OCI-M2 (cell line): ENCODE data around the gene CIPC.

Experiments used
- DNase-seq: peaks from one replicate; lab custom pipeline; 2025; ENCODE audit not compliant: unreplicated experiment; lab: John Stamatoyannopoulos, UW

The CIPC gene

DNA sequence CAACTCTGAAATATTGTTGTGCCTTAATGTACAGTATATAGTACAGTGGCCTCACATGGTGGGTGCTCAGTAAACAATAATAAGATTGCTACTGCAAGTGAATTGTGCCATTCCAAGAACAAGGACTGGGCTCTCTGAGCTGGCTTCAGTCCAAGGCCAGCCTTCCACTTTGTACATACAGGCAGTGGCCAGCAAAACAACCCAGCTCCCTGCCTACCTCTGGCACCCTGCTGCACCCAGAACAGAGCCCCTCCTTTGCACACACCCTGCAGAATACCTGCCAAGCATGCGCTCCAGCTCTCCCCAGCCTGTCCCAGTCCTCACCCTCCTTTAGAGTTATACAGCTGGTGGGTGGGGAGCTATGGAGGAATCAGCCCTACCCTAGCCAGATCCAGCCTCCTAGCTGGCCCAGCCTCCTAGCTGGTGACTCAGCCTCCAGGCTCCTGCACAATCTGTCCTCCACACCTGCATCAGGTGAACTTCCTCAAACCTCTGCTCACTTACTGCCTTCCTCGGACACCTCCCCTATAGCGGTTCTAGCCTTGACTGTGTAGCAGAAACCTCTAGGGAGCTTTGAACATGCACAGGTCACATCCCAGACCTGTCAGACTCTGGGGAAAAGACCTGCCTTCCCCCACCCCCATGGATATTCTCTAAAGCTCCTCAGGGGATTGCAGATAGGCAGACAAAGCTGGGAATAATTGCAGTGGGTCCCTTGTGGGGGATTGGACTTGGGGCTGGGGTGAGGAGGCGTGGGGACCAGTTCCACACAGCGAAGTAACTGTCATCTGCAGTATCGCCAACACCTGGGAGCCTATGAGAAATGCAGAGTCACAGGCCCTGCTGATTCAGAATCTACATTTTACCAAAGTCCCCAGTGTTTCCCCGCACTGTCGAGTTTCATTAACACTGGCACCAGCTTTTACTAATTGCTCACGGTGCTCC is 25.6 kb downstream of the CIPC start:
- DNase-seq = no peak

DNA sequence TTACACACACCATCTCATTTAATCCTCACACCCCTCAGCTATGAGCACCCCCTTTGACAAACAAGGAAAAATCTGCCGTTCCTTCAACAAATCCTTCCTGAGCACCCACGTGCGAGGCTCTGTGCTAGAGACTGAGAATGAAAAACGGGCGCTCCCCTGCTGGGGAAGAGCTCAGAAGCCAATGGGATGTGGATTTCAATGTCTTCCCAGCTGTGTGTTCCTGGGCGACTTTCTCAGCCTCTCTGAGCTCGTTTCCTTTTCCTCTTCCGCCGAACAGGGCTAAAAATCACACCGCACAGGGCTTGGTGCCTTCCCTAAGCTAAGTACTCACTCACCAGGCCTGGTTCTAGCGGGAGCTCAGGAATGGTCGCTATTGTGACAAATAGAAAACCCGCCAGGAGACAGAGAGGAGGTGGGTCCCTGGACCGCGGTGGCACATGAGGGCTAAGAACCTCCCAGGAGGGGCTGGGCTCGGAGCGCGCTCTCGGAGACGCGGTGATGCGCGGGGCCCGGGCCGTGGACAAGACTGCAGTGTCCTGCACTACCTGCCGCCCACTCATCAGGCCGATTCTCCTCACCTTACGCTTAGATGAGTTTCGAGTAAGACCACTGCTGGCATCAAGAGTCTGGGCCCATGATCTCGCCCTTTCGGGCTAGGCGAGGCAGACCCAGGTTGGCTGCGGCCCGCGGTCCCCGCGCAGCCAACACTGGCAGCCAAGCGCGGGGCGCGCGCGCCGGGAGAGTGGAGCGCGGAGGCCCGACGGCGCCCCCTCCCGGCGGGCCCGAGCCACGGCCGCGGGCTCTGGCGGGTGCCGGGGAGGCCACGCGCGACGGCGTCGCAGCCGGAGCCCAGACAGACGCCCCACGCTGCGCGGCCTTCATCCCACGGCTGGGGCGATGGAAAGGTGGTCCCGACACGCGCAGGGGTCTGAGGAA is 26.6 kb downstream of the CIPC start:
- DNase-seq = no peak

DNA sequence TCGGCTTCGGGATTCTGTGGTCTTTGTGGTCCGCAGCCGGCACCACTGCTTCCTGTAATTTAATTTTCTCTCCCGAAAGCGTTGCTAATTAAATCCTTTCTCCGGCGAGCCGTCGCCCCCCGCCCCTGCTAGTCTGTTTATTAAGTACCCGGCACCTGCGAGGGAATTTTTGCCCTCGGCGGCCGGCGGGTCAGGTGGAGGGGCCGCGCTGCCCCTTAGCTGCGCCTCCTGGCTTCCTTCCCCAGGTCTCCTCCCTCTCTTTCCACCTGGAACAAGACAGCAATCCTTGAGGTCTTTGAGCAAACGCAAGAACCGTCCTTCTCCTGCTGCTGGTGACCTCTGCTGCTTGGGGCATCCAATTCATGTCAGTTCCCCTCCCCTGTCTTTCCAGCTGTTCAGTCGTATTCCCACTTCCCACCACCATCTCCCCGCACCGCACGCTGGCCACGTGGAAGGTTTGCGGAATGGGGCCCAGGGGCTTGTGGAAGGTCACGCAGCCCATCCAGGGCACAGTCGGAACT is 27.3 kb downstream of the CIPC start:
- DNase-seq = no peak

DNA sequence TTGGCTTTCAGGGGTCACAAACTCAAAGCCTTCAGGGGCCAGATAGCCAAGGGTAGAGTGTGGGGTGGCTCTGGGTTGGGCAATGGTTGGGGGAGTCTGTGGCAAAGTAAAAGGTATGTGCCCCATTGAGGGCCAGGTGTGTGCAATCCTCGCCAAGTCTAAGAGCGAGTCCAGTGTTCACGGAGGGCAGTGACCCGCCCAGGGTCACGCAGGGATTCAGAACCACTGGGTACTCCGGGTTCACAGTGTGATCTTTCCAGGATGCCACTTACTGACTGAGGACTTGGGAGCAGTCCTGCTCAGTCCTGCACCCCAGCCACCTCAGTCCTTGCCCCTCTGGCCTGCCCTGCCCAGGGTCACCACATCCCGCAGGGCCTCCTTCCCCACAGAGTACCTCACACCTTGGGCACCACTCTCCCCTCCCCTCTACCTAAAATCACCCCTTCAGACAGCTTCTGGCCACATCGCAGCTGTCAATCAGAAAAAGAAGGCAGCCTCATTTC is 27.8 kb downstream of the CIPC start:
- no peak for DNase-seq

DNA sequence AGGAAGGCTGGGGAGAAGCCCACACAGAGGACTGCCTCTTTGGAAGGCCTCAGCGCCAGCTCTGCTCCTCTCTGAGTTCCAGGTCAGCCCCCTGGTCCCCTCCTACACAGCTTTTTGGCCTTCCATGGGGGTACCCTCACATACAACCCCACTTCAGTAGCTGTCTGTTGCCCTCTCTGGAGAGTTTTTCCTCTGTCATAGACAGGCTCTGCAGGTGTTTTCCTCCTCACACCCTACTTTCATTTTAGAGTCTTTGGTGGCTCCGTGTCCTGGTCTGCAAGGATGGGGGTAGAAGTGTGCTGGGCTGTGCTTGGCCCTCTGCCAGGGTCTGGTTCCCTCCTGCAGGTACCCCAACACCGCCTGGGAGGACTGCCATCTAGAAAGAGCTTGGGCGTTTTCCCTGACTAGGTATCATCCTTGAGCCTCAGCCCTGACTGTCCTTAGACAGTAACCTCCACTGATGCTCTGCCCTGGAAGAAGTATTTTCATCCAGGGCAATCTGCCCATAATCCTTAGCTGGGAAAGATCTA is 28.5 kb downstream of the CIPC start:
- DNase-seq = no peak

DNA sequence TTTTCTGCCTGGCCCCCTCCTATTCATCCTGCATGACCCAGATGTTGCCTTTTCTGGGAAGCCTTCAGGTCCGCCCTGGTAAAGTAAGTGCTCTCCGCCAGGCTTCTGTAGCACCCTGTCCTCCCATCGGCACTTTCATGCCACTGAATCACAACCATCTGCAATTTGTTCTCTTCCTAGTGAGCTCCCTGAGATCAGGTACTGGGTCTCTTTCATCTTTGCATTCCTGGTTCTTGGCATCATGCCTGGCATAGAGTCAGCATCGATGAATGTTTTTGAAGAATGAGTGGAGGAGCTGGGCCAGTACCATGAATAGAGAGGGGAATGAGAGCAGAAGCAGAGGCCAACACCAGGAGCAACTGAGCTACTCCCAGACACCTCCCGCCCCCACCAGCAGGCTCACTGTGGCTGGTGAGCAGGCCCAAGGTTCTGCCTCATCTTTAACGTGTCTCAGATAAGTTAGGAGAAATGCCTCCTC is 30.4 kb downstream of the CIPC start:
- no peak for DNase-seq

DNA sequence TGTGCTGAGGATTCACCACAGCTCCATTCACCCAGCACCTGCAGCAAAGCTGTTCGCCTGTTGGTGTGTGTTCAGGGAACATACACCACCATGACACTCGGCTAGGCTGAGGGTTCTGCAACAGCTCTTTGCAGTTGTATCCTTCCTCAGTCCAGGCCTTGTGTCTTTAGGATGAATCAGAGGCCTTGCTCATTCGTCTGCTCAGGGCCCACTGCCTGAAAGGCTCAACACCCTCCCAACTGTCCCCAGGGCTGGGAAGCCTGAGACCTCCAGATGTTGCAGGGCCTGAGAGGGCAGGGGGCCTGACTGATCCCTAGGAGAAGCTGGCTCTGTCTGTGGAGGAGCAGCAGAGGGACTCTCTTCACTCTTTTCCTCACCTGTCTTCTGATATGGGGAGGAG is 32.3 kb downstream of the CIPC start:
- no peak for DNase-seq

DNA sequence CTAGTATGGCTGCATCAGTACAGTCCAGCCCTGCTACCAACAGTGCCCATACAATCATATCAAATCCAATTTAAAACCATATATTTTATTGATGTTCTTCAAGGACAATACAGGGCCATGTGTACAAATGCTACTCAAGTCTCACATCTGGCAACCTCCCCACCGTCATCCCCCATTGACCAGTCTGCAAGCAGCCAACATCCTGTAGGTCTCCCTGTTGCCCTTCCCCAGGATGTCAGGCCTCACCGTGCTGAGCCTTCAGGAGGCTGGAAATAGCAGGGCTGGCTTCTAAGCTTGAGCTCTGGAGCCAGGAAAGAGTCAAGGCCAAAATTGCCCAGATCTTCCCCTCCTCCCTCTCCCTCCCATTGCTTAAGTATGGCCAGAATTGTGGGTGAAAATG is 33.1 kb downstream of the CIPC start:
- no peak for DNase-seq

DNA sequence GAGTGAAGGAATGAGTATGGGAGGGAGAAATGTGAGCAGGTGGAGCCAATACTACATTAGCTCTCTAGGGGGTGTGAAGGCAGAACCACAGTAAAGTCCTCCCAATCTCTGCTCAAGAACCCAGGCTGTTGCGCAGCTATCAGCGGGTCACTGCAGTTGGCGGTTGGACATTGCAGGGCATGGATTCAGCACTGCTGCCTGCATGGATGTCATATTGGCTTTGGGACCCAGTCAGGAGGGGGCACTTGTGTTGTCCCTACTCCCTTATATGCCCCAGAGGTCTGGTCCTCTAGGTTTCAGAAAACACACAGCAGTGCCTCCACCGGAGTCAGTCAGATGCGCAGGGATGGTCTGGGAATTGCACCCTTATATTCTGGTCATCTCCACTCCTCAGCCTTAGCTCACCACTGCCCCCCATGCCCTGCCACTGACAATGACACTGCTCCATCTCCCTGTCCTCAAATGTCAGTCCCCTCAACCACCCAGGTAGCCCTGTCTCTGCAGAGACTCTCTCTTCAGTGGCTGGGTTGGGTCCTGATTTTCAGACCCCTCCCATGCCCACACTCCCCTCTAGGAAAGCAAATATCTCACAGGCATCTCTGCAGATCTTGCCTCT is 33.9 kb downstream of the CIPC start:
- DNase-seq = no peak

DNA sequence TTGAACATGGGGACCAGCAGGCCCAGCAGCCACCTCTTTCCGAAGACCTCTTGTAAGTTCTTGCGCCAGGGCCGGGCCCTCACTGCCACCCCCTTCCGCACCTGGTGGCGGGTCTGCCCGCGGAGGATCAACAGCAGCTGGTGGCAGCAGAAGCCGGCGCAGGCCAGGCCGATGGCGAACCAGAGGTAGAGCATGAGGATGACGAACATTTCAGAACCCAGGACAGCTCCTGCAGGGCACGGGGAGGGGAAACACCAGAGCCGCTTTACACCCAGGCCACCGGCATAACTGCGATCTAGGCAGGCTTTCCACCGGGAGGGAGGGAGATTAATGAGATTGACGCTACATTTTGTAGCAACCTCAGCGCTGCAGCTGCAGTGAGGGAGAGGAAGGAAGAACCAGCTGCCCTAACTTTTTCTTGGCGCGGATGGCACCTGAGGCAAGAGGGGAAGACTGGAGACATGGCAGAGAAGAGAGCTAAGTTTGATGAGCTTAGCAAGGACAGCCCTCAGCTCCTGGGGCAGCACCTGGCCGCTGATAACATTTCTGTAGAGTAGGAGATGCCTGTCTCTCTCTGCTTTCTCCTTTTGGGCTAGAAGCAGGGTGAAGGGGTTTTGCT is 35.8 kb downstream of the CIPC start:
- no peak for DNase-seq

DNA sequence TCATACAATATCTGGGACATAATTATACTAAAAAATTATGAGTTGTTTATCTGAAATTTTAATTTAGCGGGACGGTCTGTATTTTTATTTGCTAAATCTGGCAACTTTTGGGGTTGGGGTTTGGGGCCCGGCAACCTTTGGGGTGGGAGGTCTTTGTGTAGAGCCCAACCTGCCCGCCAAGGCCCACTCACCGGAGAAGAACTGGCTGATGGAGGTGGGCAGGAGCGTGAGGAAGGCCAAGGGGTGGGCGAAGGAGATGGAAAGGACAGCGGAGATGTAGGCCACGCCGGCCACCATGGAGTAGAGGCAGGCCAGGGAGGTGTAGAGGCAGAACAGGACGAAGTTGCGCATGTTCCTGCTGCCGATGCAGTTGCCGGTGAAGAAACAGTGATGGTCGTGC is 41.0 kb downstream of the CIPC start:
- DNase-seq = no peak

DNA sequence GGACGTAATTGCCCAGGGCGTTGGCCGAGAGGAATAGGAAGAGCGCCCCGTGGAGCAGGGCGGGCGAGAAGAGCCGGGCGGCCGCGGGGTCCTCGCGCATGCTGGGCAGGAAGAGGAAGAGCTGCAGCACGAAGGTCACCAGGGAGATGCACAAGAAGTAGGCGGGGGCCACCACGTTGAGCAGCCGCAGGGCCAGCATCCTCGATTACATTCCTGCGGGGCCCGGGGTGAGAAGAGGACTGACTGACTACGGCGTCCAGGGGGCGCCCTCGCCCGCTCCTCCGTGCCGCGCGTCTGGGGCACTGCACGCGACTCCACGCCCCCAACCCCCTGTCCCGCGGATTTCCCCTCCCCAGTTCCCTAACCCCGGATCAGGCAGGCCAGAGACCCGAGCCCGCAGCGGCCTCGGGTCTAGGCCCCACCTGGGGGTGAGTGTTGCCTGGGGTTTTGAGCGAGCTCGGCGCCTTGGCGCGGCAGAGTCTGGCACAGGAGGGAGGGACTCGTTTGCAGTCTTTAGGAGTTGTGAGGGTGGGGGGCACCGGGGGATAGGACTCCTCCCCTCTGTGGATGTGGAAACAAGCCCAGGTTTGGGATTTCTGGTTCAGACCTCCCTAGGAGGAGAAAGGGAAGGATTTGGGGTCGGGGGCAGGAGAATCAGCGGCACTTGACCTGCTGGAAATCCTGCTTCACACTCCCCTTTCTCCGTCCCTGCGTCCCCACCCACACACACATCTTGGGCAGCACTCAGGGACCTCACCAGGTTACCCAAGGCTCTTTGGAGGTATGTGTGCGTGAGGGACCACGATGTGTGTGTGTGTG is 41.7 kb downstream of the CIPC start:
- no peak for DNase-seq

DNA sequence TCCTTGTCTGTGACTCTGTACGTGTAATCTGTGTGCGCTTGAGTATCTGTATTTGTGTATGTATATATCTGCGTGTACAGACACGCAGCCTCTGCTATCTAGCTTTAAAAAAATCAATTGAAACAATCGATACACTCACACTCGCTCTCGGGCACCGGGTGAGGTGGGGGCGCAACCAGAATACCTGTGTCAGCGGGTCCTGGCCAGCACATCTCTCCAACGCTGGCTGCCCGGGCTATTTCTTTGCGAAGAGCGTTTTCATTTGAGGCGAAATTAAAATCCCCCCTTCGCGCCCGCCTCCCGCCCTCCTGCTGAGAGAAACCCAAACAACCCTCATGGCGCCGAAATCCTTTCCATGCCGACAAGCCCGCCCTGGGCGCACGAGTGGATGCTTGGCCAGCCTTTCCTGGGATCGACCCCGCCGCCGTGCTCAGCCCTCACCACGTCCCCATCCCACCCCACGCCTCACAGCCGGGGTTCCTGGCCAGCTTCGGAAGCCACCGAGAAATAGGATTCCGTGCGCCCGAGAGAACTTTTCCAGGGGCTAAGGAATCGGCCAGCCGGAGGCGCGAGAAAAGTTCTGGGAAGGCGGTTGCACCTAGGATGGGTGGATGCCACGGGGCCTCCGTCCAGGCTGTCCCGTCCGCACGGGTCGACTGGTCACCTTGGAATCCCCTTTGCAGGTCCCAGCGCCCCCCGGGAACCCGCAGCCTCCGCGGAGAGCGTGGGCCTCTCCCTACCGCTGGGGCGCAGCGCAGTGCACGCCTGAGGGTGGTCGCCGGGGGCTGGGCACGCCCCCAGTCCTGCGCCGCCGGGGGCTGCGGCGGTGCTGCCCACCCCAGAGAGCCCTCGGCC is 42.5 kb downstream of the CIPC start:
- no peak for DNase-seq

DNA sequence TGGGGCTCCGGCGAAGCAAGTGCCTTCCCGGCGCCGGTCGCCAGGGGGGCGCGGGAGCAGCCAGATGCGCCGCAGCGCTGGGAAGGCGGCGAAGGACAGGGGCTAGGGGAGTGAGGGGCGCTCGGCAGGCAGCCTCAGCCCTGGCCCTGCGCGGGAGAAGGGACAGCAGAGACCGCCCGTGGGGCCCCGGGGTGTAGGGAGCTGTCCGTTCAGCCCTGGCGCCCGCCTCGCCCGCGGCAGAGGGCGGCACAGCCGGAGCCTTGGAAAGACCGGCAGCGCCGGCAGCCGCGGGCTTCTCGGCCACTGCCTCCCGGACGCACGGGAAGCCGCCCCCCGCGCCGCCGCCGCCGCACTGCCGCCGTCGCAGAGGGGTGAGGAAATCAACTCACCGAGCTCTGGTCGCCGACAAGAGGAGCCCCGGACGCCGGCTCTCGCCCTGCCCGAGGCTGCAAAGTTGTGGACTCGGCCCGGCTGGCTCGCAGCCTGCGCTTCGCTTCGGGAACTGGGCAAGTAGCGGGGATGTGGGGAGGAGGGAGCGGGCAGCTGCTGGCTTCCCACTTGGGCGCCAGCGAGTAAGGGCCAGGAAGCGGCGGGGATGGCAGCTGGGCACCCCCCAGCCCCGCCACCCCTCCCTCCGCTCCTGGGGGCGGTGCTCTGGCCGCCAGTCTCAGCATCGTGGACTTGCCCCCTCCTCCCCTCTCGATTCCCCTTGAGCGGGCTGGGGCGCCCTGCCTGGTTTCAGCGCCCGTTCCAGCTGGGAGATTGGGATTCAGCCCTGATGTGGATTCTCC is 43.4 kb downstream of the CIPC start, which contains the start of gene ZDHHC22:
Gene ZDHHC22 (minus strand): TSS at position 578 of the 791 bp plus-strand sequence. CDS start 2,053 bp downstream, outside the sequence.
- DNase-seq = no peak

DNA sequence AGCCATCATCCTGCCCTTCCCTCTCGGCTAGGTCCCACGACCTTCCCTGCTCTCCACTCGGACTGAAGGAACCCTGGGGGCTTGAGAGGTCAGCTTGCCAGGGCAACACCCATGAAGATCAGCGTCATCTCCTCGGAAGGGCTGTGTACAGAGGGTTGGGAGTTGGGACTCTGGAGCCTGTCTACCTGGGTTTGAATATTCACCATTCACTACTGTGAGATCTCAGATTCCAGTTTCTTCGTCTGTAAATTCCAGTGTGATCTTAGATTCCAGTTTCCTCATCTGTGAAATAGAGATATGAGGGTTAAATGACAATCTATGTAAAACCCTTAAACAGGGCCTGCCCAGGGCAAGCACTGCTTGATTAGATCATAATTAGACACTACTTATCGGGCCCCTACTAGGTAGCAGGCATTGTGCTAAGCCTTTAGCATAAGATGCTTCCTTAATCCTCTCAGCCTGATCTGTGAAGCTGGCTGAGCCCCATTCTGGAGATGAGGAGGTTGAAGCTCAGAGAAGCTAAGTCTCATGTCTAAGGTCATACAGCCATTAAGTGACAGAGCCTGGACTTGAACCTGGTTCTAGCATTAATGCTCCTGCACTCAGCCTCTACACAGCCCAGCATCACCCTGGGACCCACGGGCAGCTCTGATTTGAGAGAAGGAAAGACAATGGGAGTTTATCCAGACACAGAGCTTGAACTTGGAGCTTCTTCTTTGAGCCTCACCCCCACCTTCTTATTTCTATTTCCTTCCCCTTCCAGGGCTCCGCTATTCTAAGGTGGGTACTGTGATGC is 44.1 kb downstream of the CIPC start:
- no peak for DNase-seq

DNA sequence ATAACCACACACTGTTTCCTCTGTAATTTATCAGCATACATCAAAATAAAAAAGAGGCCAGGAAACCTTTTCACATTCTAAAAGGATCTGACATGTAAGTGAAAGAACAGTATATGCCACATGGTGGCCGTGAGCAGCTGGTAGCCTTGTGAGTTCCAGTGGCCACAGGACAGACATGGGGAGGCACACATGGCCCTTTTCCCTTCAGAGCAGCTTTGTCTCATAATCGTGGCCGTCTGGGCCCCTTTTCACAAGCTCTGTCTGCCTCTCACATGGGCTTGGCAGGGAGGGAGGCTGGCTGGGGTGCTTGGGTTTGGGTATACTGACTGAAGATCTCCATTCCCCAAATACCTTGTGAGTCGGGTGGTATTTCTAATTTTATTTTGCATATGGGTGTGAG is 45.0 kb downstream of the CIPC start:
- no peak for DNase-seq
